SK-N-MC (cell line): ENCODE data around the gene MYORG.

Experiments used
- EZH2 ChIP-seq: fragments of 200-600 bp; sonication (generic); IDR thresholded peaks from one replicate; pipeline ENCODE4 v1.6.1; 2017; ENCODE audit warnings: antibody characterized with exemption
- POLR2AphosphoS5 ChIP-seq: IDR thresholded peaks from 2 replicates; pipeline ENCODE4 v1.6.1; 2012; ENCODE audit warnings: mild to moderate bottlenecking, low read depth, low read length, borderline replicate concordance

GRCh38 chr9:34326690-34327089 is 50.0 kb downstream of the MYORG start:
- TF ChIP-seq EZH2 = no peak
- TF ChIP-seq POLR2AphosphoS5 = no peak
